ENCODE data around the gene EDNRA.

- TF ChIP-seq YY1 (IDR thresholded peaks at IDR 0.05; ENCODE audit: insufficient read depth, insufficient read length) (no peak), SUZ12 (IDR thresholded peaks at IDR 0.05; ENCODE audit: extremely low read depth, insufficient read depth, insufficient read length) (no peak)
Measured at GRCh38 chr4:147488556-147488955, 7.7 kb downstream of the EDNRA start.

Measured in NT2/D1 (cell line).